ENCODE data around the gene CCDC15.

GRCh38 chr11:124920870-124921609 lies 33.0 kb upstream of the CCDC15 start:
- TF ChIP-seq HEYL (CRISPR knock-in tag; IDR thresholded peaks at IDR 0.05), result no peak
- no peak for TF ChIP-seq RNF2 (IDR thresholded peaks at IDR 0.05; ENCODE audit: borderline replicate concordance, low read depth)
- TF ChIP-seq POLR2A (IDR thresholded peaks at IDR 0.05; ENCODE audit: low read length), result no peak
- TF ChIP-seq, protein P1, sequence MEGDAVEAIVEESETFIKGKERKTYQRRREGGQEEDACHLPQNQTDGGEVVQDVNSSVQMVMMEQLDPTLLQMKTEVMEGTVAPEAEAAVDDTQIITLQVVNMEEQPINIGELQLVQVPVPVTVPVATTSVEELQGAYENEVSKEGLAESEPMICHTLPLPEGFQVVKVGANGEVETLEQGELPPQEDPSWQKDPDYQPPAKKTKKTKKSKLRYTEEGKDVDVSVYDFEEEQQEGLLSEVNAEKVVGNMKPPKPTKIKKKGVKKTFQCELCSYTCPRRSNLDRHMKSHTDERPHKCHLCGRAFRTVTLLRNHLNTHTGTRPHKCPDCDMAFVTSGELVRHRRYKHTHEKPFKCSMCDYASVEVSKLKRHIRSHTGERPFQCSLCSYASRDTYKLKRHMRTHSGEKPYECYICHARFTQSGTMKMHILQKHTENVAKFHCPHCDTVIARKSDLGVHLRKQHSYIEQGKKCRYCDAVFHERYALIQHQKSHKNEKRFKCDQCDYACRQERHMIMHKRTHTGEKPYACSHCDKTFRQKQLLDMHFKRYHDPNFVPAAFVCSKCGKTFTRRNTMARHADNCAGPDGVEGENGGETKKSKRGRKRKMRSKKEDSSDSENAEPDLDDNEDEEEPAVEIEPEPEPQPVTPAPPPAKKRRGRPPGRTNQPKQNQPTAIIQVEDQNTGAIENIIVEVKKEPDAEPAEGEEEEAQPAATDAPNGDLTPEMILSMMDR (IDR thresholded peaks at IDR 0.05), result no peak
- TF ChIP-seq ZNF302 (CRISPR knock-in tag; IDR thresholded peaks at IDR 0.05), result no peak
- no peak for TF ChIP-seq REST (IDR thresholded peaks at IDR 0.05)
- TF ChIP-seq BHLHE40 (IDR thresholded peaks at IDR 0.05; ENCODE audit: low read depth, low read length), result no peak
- no peak for TF ChIP-seq RFX5 (IDR thresholded peaks at IDR 0.05)
